ENCODE measurements around the gene APP.
A peak's percentile ranks its signal among the peaks of the same experiment; 100 is the strongest.

The APP gene

GRCh38 chr21:25974964-25975363, 195.6 kb downstream of the APP start:
- no peak for DNase-seq (ENCODE audit: low spot score)

- no peak for DNase-seq (ENCODE audit: low spot score)
Observed at GRCh38 chr21:25970254-25970930, 200.2 kb downstream of the APP start.

DNA sequence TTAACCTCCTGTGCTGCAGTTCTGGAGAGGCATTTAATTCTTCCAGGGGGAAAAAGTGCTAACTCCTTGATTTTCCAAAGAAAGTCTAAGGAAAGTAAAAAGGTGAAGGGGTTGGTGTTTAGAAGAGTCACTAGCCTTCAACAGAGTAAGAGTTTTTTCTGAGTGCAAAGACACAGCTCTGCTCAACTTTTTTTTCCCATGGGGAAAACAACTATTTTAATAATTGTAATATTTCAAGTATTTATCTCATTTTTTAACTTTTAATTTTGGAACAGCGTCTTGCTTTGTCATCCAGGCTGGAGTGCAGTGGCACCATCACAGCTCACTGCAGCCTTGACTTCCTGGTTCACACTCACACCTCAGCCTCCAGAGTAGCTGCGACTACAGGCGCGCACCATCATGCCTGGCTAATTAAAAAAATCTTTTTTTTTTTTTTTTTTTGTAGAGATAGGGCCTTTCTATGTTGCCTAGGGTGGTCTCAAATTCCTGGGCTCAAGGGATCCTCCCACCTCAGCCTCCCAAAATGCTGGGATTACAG, 202.6 kb downstream of the APP start:
- DNase-seq (ENCODE audit: low spot score): no peak

DNA sequence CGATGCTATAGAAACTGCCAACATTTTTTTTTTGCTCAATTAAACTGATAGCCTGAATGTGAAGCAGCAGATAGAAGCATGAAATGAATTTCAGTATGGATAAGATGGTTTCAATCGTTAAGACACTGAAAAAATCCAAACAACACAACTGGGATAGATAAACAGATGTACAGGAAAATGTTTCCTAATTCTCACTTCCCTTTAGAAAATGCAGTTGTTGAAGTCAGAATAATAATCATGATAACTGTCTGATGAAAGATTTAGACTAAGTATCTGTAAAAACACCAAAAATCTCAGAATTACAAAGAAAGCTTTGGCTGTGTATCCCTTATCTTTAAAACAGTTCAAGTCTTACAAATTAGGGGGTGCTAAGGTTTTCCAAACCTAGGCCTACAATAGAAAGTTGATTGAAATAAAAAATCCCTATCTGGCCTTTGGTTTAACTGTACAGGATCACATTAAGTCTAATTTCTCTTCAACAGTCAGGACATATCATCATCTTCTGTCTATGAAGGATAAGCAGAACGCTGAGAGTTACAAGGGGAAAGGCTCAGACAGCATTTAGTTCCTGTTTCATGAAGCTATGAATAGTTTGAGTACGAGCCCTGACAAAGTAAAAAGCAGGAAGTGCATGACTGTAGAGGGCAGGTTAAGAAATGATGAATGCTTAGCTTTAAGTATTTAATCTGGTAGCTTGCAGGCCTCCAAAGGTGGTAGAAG, 203.2 kb downstream of the APP start:
- DNase-seq (ENCODE audit: low spot score): peak; percentile 13

DNA sequence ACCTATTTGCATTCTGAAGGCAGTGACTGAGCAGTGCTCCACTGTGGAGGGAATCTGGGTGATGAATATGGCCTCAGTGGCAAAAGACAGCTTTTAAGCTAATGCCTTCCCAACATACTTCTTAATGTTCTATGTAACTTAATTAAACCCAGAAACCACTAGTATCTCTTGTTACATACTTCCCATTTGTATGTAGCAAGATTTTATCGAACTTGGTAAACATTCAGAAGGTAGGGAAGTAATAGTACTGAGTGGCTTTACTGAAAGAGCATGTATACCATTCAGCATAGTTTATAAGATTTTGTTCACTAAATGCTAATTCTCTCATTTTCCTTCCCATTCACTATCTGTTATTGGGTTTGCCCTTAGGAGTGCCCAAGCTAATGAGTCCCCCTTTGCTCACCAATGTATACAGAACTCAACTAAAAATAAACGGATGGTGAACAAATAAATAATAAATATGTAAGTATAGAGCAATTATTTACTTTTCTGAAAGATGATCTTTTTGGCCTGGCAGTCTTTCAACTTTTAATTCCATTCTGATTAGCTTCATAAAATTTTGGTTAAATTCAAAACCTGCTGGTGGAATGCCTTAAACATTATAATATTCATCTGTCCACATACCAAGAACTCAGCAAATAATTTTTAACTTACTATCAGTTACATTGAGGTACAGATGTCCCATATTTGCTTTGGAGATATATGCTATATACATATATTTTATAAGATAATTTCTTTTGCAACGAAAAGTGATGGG, 204.4 kb downstream of the APP start:
- no peak for DNase-seq (ENCODE audit: low spot score)

- DNase-seq (ENCODE audit: low spot score): no peak
Observed at GRCh38 chr21:25964926-25965325, 205.6 kb downstream of the APP start.

GRCh38 chr21:25964015-25964414, 206.6 kb downstream of the APP start:
- DNase-seq (ENCODE audit: low spot score): no peak

- DNase-seq (ENCODE audit: low spot score): no peak
Observed at GRCh38 chr21:25963181-25963580, 207.4 kb downstream of the APP start.

- no peak for DNase-seq (ENCODE audit: low spot score)
Observed at GRCh38 chr21:25961042-25961441, 209.5 kb downstream of the APP start.

DNA sequence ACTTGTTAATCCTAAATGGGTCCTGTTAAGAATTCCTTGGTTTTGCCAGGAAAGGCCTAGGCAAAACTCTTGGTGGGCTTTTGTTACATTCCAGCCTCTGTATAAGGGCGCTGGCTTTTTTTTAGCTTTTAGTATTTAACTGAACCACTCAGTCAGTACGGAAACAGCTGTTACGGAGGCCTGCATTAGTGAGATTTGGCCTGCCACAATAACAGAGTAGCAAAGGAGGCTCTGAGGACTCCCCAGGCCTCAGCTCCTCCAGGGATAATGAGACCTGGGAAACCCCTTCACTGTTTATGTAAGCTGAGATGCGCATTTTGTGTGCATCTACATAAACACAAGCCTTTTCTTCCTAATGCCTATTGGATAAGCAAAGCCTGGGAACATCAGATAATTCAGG, 210.2 kb downstream of the APP start:
- DNase-seq (ENCODE audit: low spot score): no peak

- no peak for DNase-seq (ENCODE audit: low spot score)
Observed at GRCh38 chr21:25959799-25960198, 210.8 kb downstream of the APP start.

DNA sequence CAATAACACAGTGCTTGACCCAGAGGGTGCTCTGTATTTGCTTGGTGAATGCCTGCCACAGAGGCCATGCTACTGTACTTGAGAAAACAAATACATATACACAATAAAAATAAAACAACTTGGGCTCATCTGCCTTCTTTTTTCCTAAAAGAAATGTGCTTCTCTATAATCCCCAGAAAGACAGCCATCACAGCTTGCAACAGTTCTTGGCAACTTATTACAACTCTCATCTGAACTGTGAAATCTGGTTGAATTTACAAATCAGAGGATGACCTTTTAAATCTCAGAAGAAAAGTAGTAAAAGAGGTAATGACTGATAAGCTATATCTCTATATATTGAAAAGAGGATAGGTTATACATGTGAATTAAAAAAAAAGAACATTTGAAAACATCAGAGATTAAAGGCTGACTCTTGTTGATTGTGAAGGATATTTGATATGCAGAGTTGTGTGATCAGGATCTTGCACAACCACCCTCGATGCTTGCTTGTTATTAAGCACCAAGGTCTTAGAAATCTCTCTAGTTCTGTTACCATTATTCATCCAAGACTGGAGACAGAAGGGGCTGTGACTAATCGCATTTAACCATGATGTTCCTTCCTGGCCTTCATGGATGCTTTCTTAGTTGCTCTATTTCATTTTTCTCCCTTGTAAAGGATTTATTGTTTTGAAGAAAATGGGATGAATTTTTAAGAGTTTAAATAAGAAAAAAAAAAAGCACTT, 213.4 kb downstream of the APP start:
- no peak for DNase-seq (ENCODE audit: low spot score)

GRCh38 chr21:25955646-25956045, 214.9 kb downstream of the APP start:
- DNase-seq (ENCODE audit: low spot score): no peak

GRCh38 chr21:25953659-25954058, 216.9 kb downstream of the APP start:
- DNase-seq (ENCODE audit: low spot score): no peak

DNA sequence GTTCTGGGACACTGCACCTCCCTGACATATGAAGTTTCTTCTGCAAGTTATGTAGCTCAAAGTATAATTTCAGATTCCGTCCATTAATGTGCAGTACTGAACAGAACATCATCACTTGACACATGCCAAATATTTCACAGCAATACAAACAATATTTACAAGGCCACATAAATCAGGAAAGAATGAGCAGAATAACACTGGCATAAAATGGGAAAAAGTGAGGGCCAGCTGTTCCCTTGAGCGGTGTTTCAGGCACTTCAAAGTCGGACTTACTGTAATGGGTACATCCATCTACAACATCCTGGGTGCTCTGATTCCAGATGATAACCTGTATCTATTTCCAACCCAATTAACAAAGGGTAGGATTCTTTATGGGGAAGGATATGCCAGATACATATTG, 217.4 kb downstream of the APP start:
- DNase-seq (ENCODE audit: low spot score): no peak

DNA sequence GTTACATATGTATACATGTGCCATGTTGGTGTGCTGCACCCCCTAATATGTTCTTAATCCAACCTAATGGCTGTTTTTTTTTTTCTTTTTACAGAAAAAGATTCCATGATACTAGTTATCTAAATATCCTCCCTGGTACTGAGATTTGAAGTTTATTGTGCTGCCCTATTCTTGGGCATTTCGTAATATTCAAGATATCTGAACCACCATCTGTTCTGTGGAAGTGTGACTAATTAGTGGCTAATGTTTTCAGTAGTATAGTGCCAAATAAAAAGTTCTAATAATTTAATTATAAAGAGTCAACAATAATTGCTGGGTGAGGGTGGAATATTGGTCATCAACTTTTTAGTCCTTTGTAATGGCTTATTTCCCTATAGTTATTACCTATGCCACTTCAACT, 218.3 kb downstream of the APP start:
- no peak for DNase-seq (ENCODE audit: low spot score)

DNA sequence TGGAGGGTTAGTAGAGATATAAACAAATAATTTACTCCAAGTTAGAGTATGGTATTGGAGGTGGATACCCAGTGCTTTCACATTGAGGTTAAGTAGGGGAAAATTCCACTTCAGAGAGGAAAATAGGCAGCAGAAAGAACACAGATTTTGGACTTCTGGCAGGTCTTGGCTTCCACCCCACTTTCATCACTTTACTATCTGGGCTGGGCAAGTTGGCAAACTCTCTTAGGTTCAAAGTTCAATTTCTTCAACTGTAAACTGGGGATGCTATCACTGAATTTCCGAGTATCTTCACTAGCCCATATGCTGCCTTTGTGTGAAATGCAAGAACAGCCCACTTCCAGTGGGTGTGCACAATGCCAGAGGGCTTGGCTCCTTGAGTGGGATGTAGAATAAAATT, 220.9 kb downstream of the APP start:
- DNase-seq (ENCODE audit: low spot score): no peak

GRCh38 chr21:25944672-25945213, 225.8 kb downstream of the APP start:
- no peak for DNase-seq (ENCODE audit: low spot score)

DNA sequence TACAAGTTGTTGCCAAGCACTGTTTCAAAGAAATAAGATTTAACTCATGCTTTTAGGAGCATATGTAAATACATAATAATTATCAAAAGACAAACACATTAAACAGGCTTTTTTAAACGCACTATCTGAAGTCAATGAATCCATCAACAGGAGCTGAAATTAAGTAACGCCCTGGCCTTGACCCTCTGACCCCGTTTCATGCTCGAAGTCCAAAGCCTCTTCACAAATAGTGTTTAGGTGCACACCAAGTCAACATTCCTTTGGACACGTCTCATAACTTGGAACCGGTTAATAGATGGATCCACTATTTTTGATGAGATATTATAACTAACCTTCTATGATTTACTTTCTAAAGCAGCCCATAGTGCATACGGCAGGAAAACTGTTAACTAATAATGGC, 226.5 kb downstream of the APP start:
- DNase-seq (ENCODE audit: low spot score): no peak

DNA sequence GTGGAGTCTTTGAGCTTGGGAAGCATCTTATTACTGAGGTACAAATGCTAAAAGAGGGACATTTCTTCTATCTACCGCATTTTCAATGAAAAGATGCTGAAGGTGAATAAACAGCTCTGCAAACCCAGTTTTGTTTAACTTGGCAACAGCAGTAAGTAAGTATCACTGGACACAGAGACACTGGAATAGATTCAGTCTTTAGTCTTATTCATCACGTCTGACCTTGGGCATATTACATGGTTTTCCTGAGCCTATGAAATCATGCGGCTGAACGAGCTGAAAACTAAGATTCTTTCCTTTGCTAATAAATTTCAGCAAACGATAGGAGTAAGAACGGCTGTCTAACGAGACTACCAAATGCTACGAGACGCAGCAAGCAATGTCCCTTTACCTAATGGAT, 228.4 kb downstream of the APP start:
- no peak for DNase-seq (ENCODE audit: low spot score)

- DNase-seq (ENCODE audit: low spot score): no peak
Observed at GRCh38 chr21:25939396-25939761, 231.2 kb downstream of the APP start.

All from CD4-positive, alpha-beta T cell treated with Interleukin-6 at 100 ng/mL for 8 hours (primary cell).